Suprapubic skin (tissue), 4 donors: ENCODE data around the gene ICE1.

ENCODE experiments used
- POLR2A ChIP-seq, 2 donors: fragments of 450-650 bp; IDR thresholded peaks; one replicate each; pipeline ENCODE4 v1.6.1; 2017; ENCODE audit warnings: antibody characterized with exemption in 2 of 2, mild to moderate bottlenecking in 2 of 2, moderate library complexity in 2 of 2
- POLR2AphosphoS5 ChIP-seq, 3 donors: sonication (generic); formaldehyde crosslinking; IDR thresholded peaks; one replicate each; pipeline ENCODE4 v1.6.1; 2017; ENCODE audit warnings: antibody characterized with exemption in 3 of 3

GRCh38 chr5:5486122-5486521, 63.6 kb downstream of the ICE1 start:
- TF ChIP-seq POLR2AphosphoS5 (IDR thresholded peaks at IDR 0.05) (no peak), POLR2A (IDR thresholded peaks at IDR 0.05) (no peak)
